GM12873 (cell line): ENCODE measurements around the gene MSANTD7.

Experiments used
- TF ChIP-seq, protein P1 (sequence below): IDR thresholded peaks from 2 replicates; pipeline ENCODE4 v1.5.1; 2012; ENCODE audit warnings: low read depth, mild to moderate bottlenecking, moderate library complexity, low read length, control low read depth; ENCODE audit not compliant: insufficient read depth; ENCODE audit errors: missing control alignments

Gene MSANTD7

DNA sequence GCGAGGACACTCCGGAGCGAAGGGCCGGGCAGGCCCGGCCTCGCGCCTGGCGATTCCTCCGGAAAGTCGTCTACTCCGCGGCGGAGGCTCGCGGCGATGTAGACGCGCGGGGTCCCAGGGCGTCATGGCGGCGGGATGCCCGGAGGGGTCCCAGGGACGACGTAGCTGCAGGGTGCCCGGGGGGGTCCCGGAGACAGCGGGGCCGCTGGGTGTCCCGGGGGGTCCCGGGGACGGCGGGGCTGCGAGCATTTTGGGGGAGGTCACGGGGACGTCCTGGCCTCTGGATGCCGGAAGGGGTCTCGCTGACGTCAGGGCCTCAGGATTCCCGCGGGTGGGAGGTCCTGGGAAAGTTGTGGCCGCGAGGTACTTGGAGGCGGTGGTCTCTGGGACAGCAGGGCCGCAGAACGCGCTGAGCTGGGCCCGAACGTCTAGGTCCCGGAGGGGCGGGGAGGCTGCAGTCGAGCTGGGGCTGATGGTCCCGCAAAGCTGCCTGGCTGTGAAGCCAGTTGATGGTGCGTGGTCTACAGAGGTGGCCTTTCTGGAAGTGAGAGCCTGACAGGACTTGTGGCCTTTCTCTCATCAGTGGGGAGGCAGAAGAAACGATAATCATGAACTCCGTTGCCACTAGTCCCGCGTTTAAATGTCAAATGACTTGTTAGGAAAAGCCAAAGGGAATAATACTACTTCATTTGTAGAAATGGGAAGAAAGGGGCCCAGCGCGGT lies 637 bp downstream of the MSANTD7 start:
- TF ChIP-seq, protein P1, sequence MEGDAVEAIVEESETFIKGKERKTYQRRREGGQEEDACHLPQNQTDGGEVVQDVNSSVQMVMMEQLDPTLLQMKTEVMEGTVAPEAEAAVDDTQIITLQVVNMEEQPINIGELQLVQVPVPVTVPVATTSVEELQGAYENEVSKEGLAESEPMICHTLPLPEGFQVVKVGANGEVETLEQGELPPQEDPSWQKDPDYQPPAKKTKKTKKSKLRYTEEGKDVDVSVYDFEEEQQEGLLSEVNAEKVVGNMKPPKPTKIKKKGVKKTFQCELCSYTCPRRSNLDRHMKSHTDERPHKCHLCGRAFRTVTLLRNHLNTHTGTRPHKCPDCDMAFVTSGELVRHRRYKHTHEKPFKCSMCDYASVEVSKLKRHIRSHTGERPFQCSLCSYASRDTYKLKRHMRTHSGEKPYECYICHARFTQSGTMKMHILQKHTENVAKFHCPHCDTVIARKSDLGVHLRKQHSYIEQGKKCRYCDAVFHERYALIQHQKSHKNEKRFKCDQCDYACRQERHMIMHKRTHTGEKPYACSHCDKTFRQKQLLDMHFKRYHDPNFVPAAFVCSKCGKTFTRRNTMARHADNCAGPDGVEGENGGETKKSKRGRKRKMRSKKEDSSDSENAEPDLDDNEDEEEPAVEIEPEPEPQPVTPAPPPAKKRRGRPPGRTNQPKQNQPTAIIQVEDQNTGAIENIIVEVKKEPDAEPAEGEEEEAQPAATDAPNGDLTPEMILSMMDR, result no peak

DNA sequence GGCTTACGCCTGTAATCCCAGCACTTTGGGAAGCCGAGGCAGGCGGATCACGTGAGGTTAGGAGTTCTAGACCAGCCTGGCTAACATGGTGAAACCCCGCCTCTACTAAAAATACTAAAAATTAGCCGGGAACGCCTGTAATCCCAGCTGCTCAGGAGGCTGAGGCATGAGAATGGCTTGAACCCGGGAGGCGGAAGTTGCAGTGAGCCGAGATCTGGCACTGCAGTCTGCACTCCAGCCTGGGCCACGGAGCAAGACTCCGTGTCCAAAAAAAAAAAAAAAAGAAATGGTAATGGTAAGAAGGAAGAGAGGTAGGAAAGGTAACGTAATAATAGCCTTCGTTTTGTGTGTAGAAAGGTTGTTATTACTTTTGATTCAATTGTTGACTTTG lies 1.2 kb downstream of the MSANTD7 start:
- TF ChIP-seq, protein P1, result no peak

DNA sequence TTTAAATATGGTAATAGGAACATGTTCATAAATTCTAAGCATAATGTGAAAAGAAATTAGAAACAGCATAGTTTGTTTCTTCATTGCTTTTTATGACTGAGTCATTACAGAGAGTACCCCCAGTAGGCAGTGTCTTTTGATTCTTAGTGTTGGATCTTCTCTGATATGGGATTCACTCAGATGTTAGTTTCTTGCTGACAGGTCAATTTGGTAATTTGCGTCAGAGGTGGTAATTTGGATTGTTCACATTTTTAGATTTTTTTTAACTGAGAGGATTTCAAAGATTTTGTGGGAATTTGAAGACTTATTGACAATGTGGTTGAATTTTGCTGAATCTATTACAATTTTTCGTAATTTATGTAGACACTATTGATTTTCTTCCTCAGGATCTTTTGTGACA lies 2.1 kb downstream of the MSANTD7 start:
- TF ChIP-seq, protein P1, result no peak

DNA sequence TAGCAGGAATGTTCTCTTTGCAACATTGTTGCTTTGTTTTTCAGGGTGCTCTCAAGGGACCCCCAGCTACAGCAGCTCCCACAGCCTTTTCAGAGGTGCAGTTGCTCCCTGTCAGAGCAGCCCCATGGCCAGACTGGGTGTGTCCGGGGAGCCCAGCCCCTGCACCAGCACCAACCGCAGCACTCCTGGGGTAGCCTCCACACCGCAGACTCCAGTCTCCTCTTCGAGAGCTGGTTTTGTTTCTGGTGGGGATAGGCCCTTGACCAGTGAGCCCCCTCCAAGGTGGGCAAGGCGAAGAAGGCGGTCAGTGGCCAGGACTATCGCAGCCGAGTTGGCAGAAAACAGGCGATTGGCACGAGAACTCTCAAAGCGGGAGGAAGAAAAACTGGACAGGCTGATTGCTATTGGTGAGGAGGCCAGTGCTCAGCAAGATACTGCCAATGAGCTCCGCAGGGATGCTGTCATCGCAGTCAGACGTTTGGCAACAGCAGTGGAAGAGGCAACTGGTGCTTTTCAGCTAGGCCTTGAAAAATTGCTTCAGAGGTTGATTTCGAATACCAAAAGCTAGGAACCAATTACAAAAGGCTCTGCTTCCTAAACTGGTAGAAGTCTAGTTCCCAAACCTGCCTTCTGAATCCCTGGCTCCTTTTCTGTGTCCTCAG lies 5.4 kb downstream of the MSANTD7 start:
- TF ChIP-seq, protein P1, result no peak

DNA sequence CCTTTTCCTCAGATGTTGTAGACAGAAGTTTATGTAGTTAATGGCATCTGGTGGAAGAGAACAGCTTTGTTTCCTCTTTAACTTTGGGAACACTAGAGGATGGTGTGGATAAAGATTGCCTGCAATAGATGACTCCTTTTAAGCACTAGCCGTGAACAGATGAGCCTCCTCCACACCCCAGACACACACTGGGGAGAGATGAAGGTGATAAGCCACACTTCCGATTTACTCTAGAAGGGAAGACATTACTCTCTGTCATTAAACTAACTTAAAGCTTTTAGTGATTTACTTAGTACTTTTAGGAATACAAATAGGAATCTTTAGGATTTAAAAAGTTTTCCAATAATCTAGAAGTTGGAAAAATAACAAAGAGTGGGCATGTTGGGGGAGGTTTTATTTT lies 6.8 kb downstream of the MSANTD7 start:
- TF ChIP-seq, protein P1, result no peak

DNA sequence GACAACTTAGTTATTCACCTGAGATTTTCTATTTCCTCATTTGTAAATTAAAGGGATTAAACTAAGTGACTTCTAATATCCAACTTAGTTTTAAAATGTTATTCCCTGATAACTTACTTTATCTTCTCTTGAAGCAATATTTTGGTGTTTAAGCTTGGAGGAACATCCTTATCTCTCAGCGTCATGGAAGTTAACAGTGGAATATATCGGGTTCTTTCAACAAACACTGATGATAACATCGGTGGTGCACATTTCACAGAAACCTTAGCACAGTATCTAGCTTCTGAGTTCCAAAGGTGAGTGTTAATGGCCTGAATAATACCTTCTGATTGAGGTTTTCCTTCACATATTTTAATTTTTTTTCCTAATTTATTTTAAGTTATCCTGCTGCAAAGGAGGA lies 14.1 kb downstream of the MSANTD7 start:
- TF ChIP-seq, protein P1, result no peak

DNA sequence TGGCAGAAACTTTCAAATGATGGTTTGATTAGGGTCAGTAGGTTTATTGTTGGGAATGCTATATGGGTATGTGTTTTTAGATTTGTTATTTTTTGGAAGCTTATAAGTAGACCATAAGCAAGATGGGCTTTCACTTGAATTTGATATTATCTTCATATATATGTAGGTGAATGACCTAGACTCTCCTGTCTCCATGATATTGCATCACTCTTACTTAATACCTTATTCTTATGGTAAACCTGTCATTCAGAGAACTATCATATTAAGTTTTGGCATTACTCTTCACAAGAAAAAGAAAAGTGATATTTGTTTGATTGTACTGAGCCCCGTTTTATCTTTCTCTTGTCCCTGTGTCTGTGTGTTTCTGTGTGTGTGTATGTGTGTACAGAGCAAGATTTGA lies 17.3 kb downstream of the MSANTD7 start:
- TF ChIP-seq, protein P1, result no peak
